T-helper 1 cell treated with Interleukin-12 subunit alpha and Interleukin-12 subunit beta and Interleukin-4 antibody, amounts not matched to agents 30 ng/mL and 1 ng/mL, for 36 hours (primary cell): Measurements from ENCODE around the gene FOXD2. TPM values are rescaled to one million over a fixed set of nuclear protein-coding genes. Genes with fewer than 3 reads are reported as not detected.
"Not testable (repeated sequence)": the region's sequence is repeated elsewhere in the genome, so short reads cannot be mapped to it uniquely, and the experiment has no call there.

ENCODE experiments used
- intact Hi-C: fragments of 100-400 bp; cut with micrococcal nuclease; formaldehyde crosslinking; loops from one replicate; pipeline ENCODE4 v1.15.1; 2024
- total RNA-seq: library from RNA; stranded (reverse); gene quantifications from 2 replicates; pipeline ENCODE4 v1.2.3, GENCODE V29; 2022

The FOXD2 gene
- total RNA-seq, 1 donor from 2014 or later = 0.27 TPM

- intact Hi-C loops = loop anchor here (5.0 to 10.0 kb wide), 3 partner anchors 721 to 1751 kb away; partner anchors contain the start of genes EFCAB14, GPBP1L1 and TMEM69
Measured at GRCh38 chr1:47438165-47439016, 547 bp downstream of the FOXD2 start.

GRCh38 chr1:47439017-47439818 lies 1.4 kb downstream of the FOXD2 start:
- intact Hi-C loops = loop anchor here (5.0 to 10.0 kb wide), 3 partner anchors 722 to 1752 kb away; partner anchors contain the start of genes EFCAB14, GPBP1L1 and TMEM69

DNA sequence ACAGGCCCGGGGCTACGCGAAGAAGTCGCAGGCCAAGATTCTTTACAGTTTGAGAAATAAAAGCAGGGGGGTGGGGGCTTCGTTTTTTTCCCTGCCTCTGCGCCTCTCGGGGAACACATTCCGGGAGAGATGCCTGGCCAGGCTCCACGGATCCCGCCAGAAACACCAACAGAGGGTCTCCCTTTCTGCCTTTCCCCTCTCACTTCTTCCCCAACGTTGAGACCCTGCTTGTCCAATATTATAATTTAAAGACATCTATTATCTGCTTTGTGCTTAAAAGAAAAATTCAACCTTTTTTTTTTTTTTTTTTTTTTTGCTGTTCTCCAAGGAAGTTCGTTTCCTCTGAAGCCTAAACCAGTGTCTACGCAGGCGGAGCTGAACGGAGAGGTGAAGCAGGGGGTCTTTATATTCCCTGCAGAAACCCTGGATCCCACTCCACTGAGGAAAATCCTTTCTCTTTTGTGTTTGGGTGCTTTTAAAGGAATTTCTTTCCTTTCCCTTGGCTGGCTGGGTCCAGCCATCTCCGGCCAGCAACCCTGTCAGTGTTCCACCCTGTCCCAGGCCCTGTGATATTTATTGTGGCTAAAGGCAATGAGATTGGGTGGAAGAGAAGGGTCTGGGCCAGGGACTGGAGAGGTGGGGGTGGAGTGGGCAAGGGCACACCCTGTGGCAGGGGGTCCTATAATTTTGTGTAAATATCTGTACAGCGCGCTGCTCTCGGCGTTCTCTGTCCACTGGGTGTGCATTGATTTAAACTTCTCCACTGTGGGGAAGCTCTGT lies 2.2 kb downstream of the FOXD2 start:
- intact Hi-C loops = loop anchor here (5.0 to 10.0 kb wide), 3 partner anchors 723 to 1753 kb away; partner anchors contain the start of genes EFCAB14, GPBP1L1 and TMEM69

GRCh38 chr1:47440599-47441081 lies 2.8 kb downstream of the FOXD2 start:
- intact Hi-C loops = no loop called here

GRCh38 chr1:47441450-47442106 lies 3.7 kb downstream of the FOXD2 start:
- intact Hi-C loops = no loop called here

GRCh38 chr1:47442202-47442601 lies 4.4 kb downstream of the FOXD2 start:
- intact Hi-C loops = no loop called here

DNA sequence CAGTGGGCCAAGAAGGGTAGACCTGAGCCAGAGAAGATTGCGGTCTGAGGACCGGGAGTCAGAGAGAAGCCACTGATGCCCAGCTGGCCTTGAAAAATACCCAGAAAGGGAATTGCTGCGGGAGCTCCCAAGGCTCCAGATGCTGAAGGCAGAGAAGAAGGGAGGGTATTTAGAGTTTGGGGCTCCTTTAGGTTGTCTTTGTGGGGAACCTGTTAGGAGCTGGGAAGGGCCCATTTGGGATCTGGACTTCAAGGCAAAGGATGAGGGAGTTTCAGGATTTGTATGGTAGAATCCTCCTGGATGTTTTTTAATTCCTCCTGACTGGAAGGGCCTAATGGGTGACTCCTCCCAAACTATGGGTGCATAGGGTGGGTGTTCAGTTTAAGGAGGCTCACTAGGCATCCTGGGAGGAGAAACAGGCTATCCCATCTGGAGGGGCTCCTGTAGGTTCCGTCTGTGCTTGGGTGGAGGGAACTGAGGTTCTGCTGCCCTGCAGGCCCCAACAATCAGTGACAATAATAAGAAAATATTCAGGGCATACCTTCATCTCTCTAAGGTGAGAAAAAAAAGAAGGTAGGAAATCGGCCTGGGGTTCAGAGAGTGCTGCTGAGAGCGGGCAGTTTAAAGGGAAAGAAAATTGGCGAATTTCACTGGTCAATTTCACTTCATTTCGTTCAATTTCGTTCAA lies 5.1 kb downstream of the FOXD2 start:
- intact Hi-C loops = no loop called here

DNA sequence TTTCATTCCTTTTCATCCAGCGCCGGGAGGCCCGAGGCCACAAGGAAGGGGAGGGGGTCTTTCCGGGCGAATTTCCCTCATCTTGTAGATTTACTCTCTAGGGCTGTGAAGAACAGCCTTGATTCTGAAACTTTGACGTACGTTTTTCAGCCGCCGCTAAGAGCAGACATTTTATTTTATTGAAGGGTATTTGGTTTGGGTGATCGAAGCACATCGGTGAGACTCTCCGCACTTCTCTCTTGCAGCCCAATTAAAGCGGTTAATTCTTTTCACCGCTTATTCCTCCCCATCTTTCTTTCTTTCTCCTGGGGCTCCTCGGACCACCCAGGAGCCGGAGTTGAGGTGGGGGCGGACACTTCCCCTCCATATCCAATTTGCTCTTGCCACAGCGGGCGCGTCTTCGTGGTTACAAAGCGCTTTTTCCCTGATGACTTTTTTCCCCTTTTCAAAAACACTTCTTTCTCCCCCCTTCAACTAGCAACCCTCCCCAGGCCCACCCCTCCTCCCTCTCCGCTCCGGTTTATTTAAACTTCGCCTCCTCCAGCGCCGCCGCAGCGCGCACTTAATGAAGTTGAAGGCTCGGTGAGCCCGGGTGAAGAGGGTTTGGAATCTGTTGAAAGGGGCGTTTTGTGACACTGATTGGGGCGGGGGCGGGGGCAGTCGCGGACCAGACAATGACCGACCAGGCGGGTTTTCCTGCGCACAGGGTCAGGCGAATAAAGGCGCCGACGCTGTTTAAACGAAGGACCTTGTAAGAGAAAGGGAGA lies 5.9 kb downstream of the FOXD2 start:
- intact Hi-C loops = loop anchor here (1.0 to 2.0 kb wide), 2 partner anchors 7 to 213 kb away; no protein-coding TSS in a partner anchor

GRCh38 chr1:47444297-47444561 lies 6.4 kb downstream of the FOXD2 start:
- intact Hi-C loops = loop anchor here (1.0 to 2.0 kb wide), 2 partner anchors 8 to 213 kb away; no protein-coding TSS in a partner anchor

DNA sequence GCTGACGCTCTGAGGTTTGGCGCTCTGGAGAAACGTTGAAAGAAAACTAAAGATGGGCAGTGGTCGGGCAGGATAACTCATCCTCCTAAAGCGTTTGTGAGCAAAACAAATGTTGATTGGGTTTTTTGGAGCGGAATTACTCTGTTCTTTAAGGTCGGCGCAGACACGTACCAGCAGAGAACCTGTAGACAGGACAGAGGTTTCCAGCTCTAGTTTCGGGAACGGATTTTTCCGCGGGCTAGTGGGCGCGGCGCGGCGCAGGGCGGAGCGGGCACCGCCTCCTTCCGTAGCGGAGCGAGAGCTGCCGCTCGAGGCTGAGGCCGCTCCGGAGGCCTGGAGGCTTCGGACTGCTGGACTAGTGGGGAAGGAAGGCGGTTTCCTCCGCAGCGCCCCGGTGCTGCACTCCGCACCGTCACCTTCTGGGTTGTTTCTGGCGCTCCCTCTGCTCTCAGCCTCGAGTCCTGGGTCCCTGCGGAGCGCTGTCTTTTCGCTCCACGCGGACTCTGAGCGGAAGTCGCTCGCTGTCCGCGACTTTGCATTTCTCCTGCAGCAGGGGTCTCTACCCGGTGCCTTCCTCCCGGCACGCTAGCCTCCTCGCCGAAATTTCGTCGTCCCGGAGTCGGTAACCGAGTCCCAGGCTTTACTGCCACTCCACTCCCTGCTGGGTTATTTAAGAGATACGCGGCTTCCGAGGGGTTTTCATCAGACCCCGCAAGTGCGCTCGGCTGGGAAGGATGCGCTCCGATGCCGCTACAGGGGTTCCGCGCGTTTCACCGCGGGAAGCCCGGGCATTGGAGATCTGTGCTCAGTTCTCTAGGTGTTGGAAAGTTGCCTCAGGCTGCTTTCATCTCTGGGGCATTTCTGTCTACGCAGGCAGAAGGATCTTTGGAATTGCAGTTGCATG lies 7.0 kb downstream of the FOXD2 start:
- intact Hi-C loops = loop anchor here (1.0 to 2.0 kb wide), 2 partner anchors 9 to 214 kb away; no protein-coding TSS in a partner anchor

DNA sequence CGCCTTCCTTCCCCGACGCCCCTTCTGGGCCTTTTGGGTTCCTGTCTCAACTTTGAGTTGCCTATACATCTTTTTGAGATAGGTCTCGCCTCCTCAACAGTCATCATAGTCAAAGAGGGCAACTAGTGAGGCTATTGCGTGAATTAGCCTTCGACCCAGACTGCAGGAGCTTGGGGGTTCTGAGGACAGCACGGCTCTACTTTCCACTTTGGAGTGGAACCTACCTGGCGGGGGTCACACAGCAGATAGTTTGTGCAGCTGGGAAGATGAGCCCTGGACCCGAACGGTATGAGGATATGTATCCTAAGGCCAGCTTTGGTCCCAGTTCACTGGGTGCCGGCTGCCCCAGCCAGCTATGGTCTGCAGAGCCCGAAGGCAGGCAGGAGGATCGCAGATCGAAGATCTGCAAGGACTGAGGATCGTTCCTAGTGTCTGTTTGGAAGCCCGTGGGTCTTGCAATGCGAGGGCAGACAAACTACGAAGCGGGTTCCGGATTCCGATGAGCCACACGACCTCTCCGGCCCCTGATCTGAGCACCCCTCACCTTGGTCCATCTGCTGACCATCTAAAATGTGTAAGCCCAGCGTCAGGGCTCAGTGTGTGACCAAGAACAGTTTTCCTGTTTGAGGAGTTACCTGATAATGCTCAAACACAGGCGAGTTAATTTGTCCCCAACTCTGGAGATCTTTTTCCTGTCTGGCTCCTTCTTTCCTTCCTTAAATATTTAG lies 8.1 kb downstream of the FOXD2 start:
- intact Hi-C loops = loop anchor here (2.0 kb wide), 1 partner anchor 215 kb away; no protein-coding TSS in a partner anchor

DNA sequence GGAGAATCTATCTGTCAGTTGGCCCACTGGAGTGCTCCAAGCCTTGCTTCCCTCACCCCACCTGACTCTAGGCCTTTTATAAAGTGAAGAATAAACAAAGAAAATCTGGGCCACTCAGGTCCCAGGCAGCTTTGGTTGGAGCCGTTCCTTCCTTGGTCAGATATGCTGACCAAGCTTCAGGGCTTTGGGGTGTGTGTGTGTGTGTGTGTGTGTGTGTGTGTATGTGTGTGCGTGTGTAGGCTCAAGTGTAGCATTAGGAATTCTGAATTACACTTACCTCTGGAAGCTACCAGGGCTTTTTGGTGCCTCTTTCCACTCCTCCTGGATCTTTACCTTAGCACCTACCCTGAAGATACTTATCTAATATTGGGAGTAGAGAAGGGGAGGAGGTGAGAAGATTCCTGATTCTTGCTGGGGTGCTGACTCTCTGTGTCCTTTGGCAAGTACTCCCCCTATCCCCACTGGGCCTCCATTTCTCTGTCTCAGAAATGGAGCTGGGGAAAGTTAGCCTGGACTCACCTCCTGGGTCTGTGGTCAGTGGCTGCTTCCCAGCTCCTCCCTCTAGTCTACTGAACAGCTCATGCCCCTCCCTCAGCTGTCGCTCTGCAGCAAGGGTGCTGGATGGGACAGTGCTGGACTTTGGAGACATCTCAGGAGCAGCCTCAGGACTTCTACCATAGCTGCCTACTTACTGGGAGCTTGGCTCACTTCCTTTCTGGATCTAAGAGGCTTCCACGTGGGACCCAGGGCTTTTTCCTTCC lies 10.8 kb downstream of the FOXD2 start:
- intact Hi-C loops = no loop called here

- intact Hi-C loops = no loop called here
Measured at GRCh38 chr1:47449822-47450552, 12.1 kb downstream of the FOXD2 start.

GRCh38 chr1:47450606-47451005 lies 12.8 kb downstream of the FOXD2 start:
- intact Hi-C loops = no loop called here

- intact Hi-C loops = no loop called here
Measured at GRCh38 chr1:47452426-47452825, 14.6 kb downstream of the FOXD2 start.

DNA sequence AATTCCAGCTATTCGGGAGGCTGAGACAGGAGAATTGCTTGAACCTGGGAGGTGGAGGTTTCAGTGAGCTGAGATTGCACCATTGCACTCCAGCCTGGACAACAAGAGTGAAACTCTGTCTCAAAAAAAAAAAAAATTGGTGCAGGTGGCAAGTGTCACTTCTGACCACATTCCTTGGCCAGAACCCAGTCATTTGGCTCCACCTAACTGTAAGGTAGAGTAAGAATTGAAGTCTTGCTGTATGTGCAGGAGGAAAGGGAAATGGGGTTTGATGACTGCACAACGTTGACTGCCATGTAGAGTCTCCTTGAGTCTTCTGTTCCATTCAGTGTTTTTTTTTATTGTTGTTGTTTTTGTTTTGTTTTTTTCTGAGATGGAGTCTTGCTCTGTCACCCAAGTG lies 16.1 kb downstream of the FOXD2 start:
- intact Hi-C loops = not testable (repeated sequence)
